AG10803 (cell line): ENCODE measurements around the gene COQ7.

Experiments
- DNase-seq: peaks from one replicate; pipeline ENCODE4 v3.0.0; 2010; ENCODE audit warnings: low read depth
- H3K4me3 ChIP-seq: 2 replicates; pipeline ENCODE4 v1.5.1; 2011; ENCODE audit warnings: mild to moderate bottlenecking, low read length, control low read depth
- CTCF ChIP-seq: conservative IDR thresholded peaks from 2 replicates; pipeline ENCODE4 v1.5.1; 2011; ENCODE audit warnings: mild to moderate bottlenecking, low read length, control low read depth, inconsistent platforms

COQ7 gene

GRCh38 chr16:19092653-19093410 is 25.4 kb downstream of the COQ7 start:
- no peak overlapping the region for H3K4me3 ChIP-seq
- no peak for TF ChIP-seq CTCF
- DNase-seq: no peak

DNA sequence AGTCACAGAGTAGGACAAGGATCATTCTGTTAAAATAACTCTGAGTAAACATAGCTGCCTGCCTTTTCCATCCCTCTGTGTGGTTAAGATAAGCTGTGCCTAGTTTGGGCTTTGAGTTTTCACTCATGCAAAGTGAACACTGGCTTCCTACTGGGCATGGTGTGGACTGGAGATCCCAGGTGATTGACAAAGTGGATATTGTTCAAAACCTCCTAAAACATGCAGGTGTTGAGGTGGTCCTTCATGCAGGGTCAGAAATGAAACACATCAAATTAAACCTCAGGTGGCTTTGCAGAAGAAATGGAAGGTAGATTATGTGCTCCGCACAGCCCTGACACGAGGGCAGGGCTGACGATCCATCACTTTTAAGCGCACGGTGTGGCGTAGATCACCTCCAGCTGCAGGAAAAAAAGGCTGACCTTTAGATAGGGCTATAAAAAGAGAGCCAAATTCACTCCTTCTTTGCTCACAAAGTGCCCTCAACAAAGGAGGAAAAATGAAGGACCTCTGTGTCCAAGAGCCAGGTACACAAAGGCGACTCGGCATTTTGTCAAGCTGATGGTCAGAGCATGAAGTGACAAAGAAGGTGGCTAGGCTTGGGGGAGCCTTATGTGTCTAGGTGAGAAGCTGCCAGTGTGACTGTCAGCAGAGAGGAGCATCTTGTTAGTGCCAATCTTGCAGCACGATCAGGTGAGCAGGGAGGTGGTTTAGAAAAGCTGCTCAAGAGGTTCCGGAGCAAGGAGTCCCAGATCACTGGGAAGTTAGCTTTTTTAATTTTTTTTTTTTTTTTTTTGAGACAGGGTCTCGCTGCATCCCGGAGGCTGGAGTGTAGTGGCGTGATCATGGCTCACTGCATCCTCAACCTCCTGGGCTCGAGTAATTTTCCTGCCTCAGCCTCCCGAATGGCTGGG is 26.5 kb downstream of the COQ7 start:
- H3K4me3 ChIP-seq: no peak overlapping the region
- no peak for TF ChIP-seq CTCF
- no peak for DNase-seq

GRCh38 chr16:19094542-19095365 is 27.3 kb downstream of the COQ7 start:
- no peak; the same call in 1 of the 2 replicates for TF ChIP-seq CTCF
- no peak for DNase-seq
- H3K4me3 ChIP-seq: no peak overlapping the region

DNA sequence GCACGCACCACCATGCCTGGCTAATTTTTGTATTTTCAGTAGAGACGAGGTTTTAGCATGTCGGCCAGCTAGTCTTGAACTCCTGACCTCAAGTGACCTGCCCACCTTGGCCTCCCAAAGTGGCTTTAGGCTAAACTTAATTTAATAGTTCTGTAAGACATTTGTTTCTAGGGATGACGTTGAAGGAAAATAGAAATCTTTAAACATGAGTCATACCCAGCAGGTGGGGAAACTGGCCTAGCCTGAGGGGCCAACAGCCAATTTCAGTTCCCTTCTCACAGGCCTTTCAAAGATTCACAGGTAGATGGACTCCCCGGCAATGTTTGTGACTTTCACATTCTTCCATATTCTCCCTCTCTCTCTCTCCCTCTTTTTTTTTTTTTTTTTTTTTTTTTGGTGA is 28.2 kb downstream of the COQ7 start:
- no peak for DNase-seq
- no peak for TF ChIP-seq CTCF
- H3K4me3 ChIP-seq: no peak overlapping the region

DNA sequence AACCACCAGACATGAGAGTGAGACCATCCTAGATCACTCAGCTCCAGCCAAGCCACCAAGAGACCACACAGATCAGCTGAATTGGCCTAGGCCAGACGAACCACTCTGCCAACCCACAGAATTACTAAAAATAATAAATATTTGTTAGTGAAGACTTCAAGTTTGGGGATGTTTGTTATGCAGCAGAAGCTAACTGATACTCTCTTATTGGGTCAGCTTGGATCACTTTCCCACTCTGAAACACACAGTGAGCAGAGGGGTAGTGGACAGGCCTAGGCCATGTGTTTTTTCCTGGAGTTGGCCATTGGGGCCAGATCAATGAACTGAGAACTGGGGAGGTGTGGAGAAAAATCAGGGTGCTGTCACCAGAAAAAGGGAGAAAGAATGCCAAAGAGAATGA is 30.8 kb downstream of the COQ7 start:
- no peak for DNase-seq
- TF ChIP-seq CTCF: no peak
- H3K4me3 ChIP-seq: no peak overlapping the region

DNA sequence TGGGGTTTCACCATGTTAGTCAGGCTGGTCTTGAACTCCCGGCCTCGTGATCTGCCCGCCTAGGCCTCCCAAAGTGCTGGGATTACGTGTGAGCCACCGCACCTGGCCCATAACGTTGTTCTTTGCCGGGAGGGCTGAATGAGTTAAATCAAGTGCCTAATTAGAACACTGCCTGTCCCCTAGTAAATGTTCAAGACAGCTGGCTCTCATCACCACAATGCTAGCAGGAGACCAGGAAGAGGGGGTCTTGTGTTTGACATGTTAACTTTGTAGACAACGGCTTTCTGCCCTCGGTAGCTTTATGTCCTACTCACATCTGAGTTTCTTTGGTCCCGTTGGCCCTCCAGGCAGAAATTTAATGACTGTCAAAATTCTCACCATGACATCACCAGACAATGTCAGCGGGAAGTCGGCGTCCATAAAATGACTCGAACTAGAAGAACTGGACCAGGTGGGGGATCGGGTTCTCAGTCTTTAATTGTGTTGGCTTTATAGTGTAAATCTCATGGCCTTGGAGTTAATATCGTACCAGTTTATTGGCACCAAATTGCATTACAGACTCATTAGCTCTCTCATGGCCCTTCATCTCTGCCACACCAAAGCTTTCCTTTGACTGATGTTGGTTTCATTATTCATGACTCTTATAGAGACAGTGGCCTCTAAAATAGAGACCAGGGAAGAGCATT is 34.9 kb downstream of the COQ7 start:
- DNase-seq: no peak
- TF ChIP-seq CTCF: no peak
- no peak overlapping the region for H3K4me3 ChIP-seq
